HEK293 (cell line): ENCODE measurements around the gene TAOK3.

Experiments
- BCL11A ChIP-seq: fragments of 450-650 bp; formaldehyde crosslinking; IDR thresholded peaks from 2 replicates; pipeline ENCODE4 v1.5.1; 2016; ENCODE audit warnings: low read depth, missing biosample characterization, missing genetic modification characterization
- MEIS1 ChIP-seq: sonication (generic); formaldehyde crosslinking; IDR thresholded peaks from 2 replicates; pipeline ENCODE4 v1.8.1; 2022; ENCODE audit warnings: missing genetic modification reagents, mild to moderate bottlenecking, borderline replicate concordance
- PRDM2 ChIP-seq: fragments of 450-650 bp; formaldehyde crosslinking; IDR thresholded peaks from 2 replicates; pipeline ENCODE4 v1.5.1; 2016; ENCODE audit warnings: missing biosample characterization, missing genetic modification characterization, borderline replicate concordance
- SCRT1 ChIP-seq: fragments of 450-650 bp; formaldehyde crosslinking; IDR thresholded peaks from 2 replicates; pipeline ENCODE4 v1.5.1; 2016; ENCODE audit warnings: missing biosample characterization, missing genetic modification characterization, borderline replicate concordance
- SCRT2 ChIP-seq: fragments of 450-650 bp; formaldehyde crosslinking; IDR thresholded peaks from 2 replicates; pipeline ENCODE4 v1.5.1; 2016; ENCODE audit warnings: missing biosample characterization, missing genetic modification characterization
- TSHZ1 ChIP-seq: fragments of 450-650 bp; formaldehyde crosslinking; IDR thresholded peaks from 2 replicates; pipeline ENCODE4 v1.5.1; 2016; ENCODE audit warnings: missing biosample characterization, missing genetic modification characterization, borderline replicate concordance
- ZBTB20 ChIP-seq: fragments of 450-650 bp; formaldehyde crosslinking; IDR thresholded peaks from 2 replicates; pipeline ENCODE4 v1.5.1; 2016; ENCODE audit warnings: missing biosample characterization, missing genetic modification characterization
- ZBTB21 ChIP-seq: fragments of 450-650 bp; formaldehyde crosslinking; IDR thresholded peaks from 2 replicates; pipeline ENCODE4 v1.5.1; 2017; ENCODE audit warnings: missing biosample characterization, missing genetic modification characterization
- ZBTB7A ChIP-seq: fragments of 450-650 bp; formaldehyde crosslinking; IDR thresholded peaks from 2 replicates; pipeline ENCODE4 v1.5.1; 2016; ENCODE audit warnings: low read depth, missing biosample characterization, missing genetic modification characterization
- ZNF10 ChIP-seq: fragments of 450-650 bp; formaldehyde crosslinking; IDR thresholded peaks from 2 replicates; pipeline ENCODE4 v1.5.1; 2017; ENCODE audit warnings: missing biosample characterization, missing genetic modification characterization
- ZNF223 ChIP-seq: fragments of 450-650 bp; formaldehyde crosslinking; IDR thresholded peaks from 2 replicates; pipeline ENCODE4 v1.5.1; 2016; ENCODE audit warnings: missing biosample characterization, missing genetic modification characterization
- ZNF513 ChIP-seq: fragments of 450-650 bp; IDR thresholded peaks from 2 replicates; pipeline ENCODE4 v1.5.1; 2018; ENCODE audit warnings: missing biosample characterization, missing genetic modification characterization
- ZNF561 ChIP-seq: fragments of 450-650 bp; IDR thresholded peaks from 2 replicates; pipeline ENCODE4 v1.5.1; 2018; ENCODE audit warnings: missing biosample characterization, missing genetic modification characterization, borderline replicate concordance
- ZNF624 ChIP-seq: fragments of 450-650 bp; formaldehyde crosslinking; IDR thresholded peaks from 2 replicates; pipeline ENCODE4 v1.5.1; 2017; ENCODE audit warnings: missing biosample characterization, missing genetic modification characterization
- ZNF768 ChIP-seq: fragments of 450-650 bp; formaldehyde crosslinking; IDR thresholded peaks from 2 replicates; pipeline ENCODE4 v1.5.1; 2018; ENCODE audit warnings: missing biosample characterization, mild to moderate bottlenecking, missing genetic modification characterization
- TF ChIP-seq, protein P1 (sequence below): fragments of 450-650 bp; formaldehyde crosslinking; IDR thresholded peaks from 2 replicates; pipeline ENCODE4 v1.5.1; 2016; ENCODE audit warnings: missing biosample characterization, missing genetic modification characterization
- TF ChIP-seq, protein P2 (sequence below): fragments of 450-650 bp; formaldehyde crosslinking; IDR thresholded peaks from 2 replicates; pipeline ENCODE4 v1.5.1; 2016; ENCODE audit warnings: missing biosample characterization, missing genetic modification characterization
- TF ChIP-seq, protein P3 (sequence below): fragments of 450-650 bp; formaldehyde crosslinking; IDR thresholded peaks from 2 replicates; pipeline ENCODE4 v1.5.1; 2016; ENCODE audit warnings: missing biosample characterization, missing genetic modification characterization
- TF ChIP-seq, protein P4 (sequence below): fragments of 450-650 bp; formaldehyde crosslinking; IDR thresholded peaks from 2 replicates; pipeline ENCODE4 v1.5.1; 2016; ENCODE audit warnings: missing biosample characterization, missing genetic modification characterization

The TAOK3 gene

GRCh38 chr12:118376089-118377020, 3.6 kb upstream of the TAOK3 start, which contains the start of gene SUDS3 (continued):
- TF ChIP-seq PRDM2 (tag by site-specific recombination) (peak; percentile 79; the same call in 1 of the 2 replicates), ZBTB20 (no peak; the same call in 1 of the 2 replicates), ZBTB7A (tag by site-specific recombination) (peak; percentile 93), BCL11A (tag by site-specific recombination) (no peak), ZNF768 (tag by site-specific recombination) (no peak), ZNF513 (tag by site-specific recombination) (0 out of 2 replicates have a peak, but pooled peaks have one; percentile 45), ZNF624 (no peak), ZNF561 (tag by site-specific recombination) (0 out of 2 replicates have a peak, but pooled peaks have one; percentile 57), SCRT1 (tag by site-specific recombination) (no peak), ZBTB21 (tag by site-specific recombination) (0 out of 2 replicates have a peak, but pooled peaks have one; percentile 45), TSHZ1 (tag by site-specific recombination) (peak; percentile 91), ZNF10 (tag by site-specific recombination) (peak; percentile 50; the same call in 1 of the 2 replicates), SCRT2 (tag by site-specific recombination) (peak; percentile 35), MEIS1 (CRISPR knock-in tag) (no peak), ZNF223 (tag by site-specific recombination) (no peak)
- TF ChIP-seq, protein P1, sequence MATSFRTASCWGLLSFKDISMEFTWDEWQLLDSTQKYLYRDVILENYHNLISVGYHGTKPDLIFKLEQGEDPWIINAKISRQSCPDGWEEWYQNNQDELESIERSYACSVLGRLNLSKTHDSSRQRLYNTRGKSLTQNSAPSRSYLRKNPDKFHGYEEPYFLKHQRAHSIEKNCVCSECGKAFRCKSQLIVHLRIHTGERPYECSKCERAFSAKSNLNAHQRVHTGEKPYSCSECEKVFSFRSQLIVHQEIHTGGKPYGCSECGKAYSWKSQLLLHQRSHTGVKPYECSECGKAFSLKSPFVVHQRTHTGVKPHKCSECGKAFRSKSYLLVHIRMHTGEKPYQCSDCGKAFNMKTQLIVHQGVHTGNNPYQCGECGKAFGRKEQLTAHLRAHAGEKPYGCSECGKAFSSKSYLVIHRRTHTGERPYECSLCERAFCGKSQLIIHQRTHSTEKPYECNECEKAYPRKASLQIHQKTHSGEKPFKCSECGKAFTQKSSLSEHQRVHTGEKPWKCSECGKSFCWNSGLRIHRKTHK: no peak
- TF ChIP-seq, protein P2, sequence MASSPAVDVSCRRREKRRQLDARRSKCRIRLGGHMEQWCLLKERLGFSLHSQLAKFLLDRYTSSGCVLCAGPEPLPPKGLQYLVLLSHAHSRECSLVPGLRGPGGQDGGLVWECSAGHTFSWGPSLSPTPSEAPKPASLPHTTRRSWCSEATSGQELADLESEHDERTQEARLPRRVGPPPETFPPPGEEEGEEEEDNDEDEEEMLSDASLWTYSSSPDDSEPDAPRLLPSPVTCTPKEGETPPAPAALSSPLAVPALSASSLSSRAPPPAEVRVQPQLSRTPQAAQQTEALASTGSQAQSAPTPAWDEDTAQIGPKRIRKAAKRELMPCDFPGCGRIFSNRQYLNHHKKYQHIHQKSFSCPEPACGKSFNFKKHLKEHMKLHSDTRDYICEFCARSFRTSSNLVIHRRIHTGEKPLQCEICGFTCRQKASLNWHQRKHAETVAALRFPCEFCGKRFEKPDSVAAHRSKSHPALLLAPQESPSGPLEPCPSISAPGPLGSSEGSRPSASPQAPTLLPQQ (tag by site-specific recombination): peak; percentile 97
- TF ChIP-seq, protein P3, sequence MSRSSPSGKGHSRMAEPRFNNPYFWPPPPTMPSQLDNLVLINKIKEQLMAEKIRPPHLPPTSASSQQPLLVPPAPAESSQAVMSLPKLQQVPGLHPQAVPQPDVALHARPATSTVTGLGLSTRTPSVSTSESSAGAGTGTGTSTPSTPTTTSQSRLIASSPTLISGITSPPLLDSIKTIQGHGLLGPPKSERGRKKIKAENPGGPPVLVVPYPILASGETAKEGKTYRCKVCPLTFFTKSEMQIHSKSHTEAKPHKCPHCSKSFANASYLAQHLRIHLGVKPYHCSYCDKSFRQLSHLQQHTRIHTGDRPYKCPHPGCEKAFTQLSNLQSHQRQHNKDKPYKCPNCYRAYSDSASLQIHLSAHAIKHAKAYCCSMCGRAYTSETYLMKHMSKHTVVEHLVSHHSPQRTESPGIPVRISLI (tag by site-specific recombination): no peak
- TF ChIP-seq, protein P4, sequence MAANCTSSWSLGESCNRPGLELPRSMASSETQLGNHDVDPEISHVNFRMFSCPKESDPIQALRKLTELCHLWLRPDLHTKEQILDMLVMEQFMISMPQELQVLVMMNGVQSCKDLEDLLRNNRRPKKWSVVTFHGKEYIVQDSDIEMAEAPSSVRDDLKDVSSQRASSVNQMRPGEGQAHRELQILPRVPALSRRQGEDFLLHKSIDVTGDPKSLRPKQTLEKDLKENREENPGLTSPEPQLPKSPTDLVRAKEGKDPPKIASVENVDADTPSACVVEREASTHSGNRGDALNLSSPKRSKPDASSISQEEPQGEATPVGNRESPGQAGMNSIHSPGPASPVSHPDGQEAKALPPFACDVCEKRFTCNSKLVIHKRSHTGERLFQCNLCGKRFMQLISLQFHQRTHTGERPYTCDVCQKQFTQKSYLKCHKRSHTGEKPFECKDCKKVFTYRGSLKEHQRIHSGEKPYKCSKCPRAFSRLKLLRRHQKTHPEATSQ (tag by site-specific recombination): peak; percentile 13; the same call in 1 of the 2 replicates
